SJSA1 (cell line): ENCODE results near the gene HORMAD2. TPM values are rescaled to one million over a fixed set of nuclear protein-coding genes. Genes with fewer than 3 reads are reported as not detected.

Source experiments
- DNase-seq, 2 experiments: peaks; one replicate each; pipeline ENCODE4 v3.0.0-alpha.2; 2015 to 2020; ENCODE audit warnings: low spot score in 2 of 2, low read depth in 1 of 2
- H3K27ac ChIP-seq: fragments of 250-450 bp; sonication (Bioruptor Pico); 2 replicates; pipeline ENCODE4 v1.5.1; 2020; ENCODE audit warnings: mild to moderate bottlenecking, moderate library complexity
- H3K27me3 ChIP-seq: fragments of 250-450 bp; sonication (Bioruptor Pico); replicated peaks from 2 replicates; pipeline ENCODE4 v1.5.1; 2020; ENCODE audit warnings: mild to moderate bottlenecking, moderate library complexity
- H3K36me3 ChIP-seq: fragments of 250-450 bp; sonication (Bioruptor Pico); 2 replicates; pipeline ENCODE4 v1.5.1; 2020; ENCODE audit warnings: mild to moderate bottlenecking
- H3K4me1 ChIP-seq: fragments of 250-450 bp; sonication (Bioruptor Pico); replicated peaks from 2 replicates; pipeline ENCODE4 v1.6.1; 2021; ENCODE audit warnings: mild to moderate bottlenecking
- H3K4me3 ChIP-seq: fragments of 250-450 bp; sonication (Bioruptor Pico); 2 replicates; pipeline ENCODE4 v1.5.1; 2020; ENCODE audit warnings: mild to moderate bottlenecking
- H3K9me3 ChIP-seq: fragments of 250-450 bp; sonication (Bioruptor Pico); replicated peaks from 2 replicates; pipeline ENCODE4 v1.5.1; 2020; ENCODE audit warnings: mild to moderate bottlenecking
- total RNA-seq: library from RNA; depleted of rRNA; stranded (reverse); fragments of >200 nt; shearing (Covaris generic); gene quantifications from 2 replicates; pipeline ENCODE4 v1.2.3, GENCODE V29; 2014; rRNA removed

The HORMAD2 gene
- total RNA-seq, 1 experiment from 2014 or later, result not detected

DNA sequence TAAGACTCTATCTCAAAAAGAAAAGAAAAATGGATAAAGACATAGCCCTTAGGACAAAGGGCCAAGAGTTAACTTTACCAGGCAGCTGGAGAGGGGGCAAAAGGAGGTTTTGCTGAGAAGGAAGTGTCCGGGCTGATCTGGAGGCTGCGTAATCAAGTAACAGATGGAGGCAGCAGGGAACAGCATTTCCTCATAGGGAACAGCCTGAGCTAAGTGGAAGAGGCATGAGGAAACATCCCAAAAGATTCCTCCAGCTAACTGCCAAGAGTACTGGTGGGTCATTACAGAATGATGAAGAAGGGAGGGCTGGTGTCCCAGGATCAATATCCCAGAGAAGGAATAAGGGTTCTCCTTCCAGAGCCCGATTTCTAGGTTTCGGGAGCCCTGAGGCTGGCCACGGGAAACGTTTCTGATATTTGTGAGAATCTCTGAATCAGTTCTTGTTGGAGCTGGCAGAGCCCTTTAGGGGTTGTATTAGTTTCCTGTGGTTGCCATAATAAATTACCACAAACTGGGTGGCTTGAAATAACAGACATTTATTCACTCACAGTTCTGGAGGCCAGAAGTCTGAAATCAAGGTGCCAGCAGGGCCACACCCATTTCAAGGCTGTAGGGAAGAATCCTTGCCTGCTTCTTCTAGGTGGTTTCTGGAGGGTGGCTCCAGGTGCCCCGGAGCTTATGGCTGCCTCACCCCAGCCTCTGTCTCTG lies 145.1 kb downstream of the HORMAD2 start:
- Histone ChIP-seq H3K27ac (peak overlapping the region; percentile 63), H3K27me3 (no peaks in the 10 kb centered on the region), H3K4me3 (no peak overlapping the region), H3K4me1 (peaks cover 58% of the 10 kb centered on the region), H3K9me3 (no peaks in the 10 kb centered on the region; the same call in 1 of the 2 replicates), H3K36me3 (no peaks in the 10 kb centered on the region)
- no peak for DNase-seq

DNA sequence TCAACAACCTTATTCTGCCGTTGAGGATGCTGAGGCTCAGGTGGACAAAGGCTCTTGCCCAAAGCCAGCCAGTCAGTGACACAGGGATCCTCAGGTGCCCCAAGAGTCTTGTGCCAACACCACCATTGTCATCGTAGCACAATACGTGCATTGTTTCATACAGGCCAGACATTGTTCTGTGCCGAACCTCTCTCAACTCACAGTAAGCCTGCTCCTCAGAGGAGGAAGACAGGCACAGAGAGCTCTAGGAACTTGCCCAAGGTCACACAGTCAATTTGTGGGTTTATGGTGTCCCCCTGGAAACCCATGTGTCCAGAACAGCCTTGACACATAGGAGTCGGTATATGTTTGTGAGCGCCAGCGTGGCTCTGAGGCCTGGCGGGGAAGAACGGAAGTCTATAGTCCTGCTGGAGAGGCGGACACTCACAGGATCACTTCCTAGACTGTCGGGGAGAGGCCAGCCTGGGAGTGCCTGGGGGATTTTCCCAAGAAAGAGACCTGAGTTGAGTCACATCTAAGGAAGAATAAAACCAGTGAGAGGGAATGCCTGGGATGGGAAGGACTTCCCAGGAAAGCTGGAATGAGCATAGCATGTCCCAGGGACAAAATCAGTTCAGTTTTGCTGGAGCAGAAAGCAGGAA lies 146.0 kb downstream of the HORMAD2 start:
- Histone ChIP-seq H3K9me3 (no peaks in the 10 kb centered on the region; the same call in 1 of the 2 replicates), H3K36me3 (no peaks in the 10 kb centered on the region), H3K27me3 (no peaks in the 10 kb centered on the region), H3K27ac (peak overlapping the region; percentile 63), H3K4me1 (peaks cover 58% of the 10 kb centered on the region), H3K4me3 (no peak overlapping the region)
- DNase-seq, result peak; percentile 69 to 81

Other genes starting within 250 kb of the HORMAD2 start
- 47.0 and 51.9 TPM in 2 replicates for gene ASCC2, start 242.2 kb upstream of the HORMAD2 start, total RNA-seq
- 25.6 and 26.4 TPM in 2 replicates for gene MTMR3, start 197.3 kb upstream of the HORMAD2 start, total RNA-seq
- 1.4 and 5.5 TPM in 2 replicates for gene LIF, start 166.3 kb downstream of the HORMAD2 start, total RNA-seq
- not detected in 2 replicates for gene OSM, start 186.4 kb downstream of the HORMAD2 start, total RNA-seq
- gene CASTOR1, start 209.0 kb downstream of the HORMAD2 start, total RNA-seq, result 9.1 and 10.8 TPM in 2 replicates
- gene TBC1D10A, start 246.5 kb downstream of the HORMAD2 start, total RNA-seq, result 17.4 and 18.1 TPM in 2 replicates